ENCODE results near the gene GMCL2. TPM values are rescaled to one million over a fixed set of nuclear protein-coding genes. Genes with fewer than 3 reads are reported as not detected.
"Not testable (repeated sequence)": the region's sequence is repeated elsewhere in the genome, so short reads cannot be mapped to it uniquely, and the experiment has no call there.

GMCL2 gene
- total RNA-seq, 6 experiments from 2014 or later: not detected

- DNase-seq (no peak), ATAC-seq (peak in 3 of 4 donors; percentile 0 to 6 (median 5))
- Histone ChIP-seq H3K9me3 (no peaks in the 10 kb centered on the region), H3K4me3 (peak overlapping the region; percentile 75 to 90 (median 88)), H3K27me3 (no peaks in the 10 kb centered on the region), H3K36me3 (peaks cover 0 to 14% (median 9%) of the 10 kb centered on the region in 4 donors), H3K27ac (peak overlapping the region; percentile 94 to 98 (median 96)), H3K4me1 (peaks cover 0 to 63% (median 21%) of the 10 kb centered on the region in 4 donors)
- TF ChIP-seq POLR2A (IDR thresholded peaks at IDR 0.05) (no peak), CTCF (IDR thresholded peaks at IDR 0.05) (no peak)
- intact Hi-C loops (cut with DNase I): no loop called here
- 13% methylated on average over 10 of the region's 21 CpGs for WGBS (ENCODE audit: insufficient coverage, low coverage, low lambda C conversion rate, missing lambda C conversion rate)
These were observed 44.5 kb upstream of the GMCL2 start for GRCh38 chr5:178231539-178232123.

GRCh38 chr5:178230879-178231538 is 43.8 kb upstream of the GMCL2 start:
- Histone ChIP-seq H3K36me3 (peaks cover 0 to 14% (median 9%) of the 10 kb centered on the region in 4 donors), H3K4me1 (peaks cover 0 to 63% (median 19%) of the 10 kb centered on the region in 4 donors), H3K27me3 (no peaks in the 10 kb centered on the region), H3K9me3 (no peaks in the 10 kb centered on the region), H3K4me3 (peak overlapping the region; percentile 75 to 90 (median 88)), H3K27ac (peak overlapping the region; percentile 94 to 98 (median 96))
- intact Hi-C loops (cut with DNase I): no loop called here
- TF ChIP-seq CTCF (IDR thresholded peaks at IDR 0.05) (no peak), POLR2A (IDR thresholded peaks at IDR 0.05) (peak; percentile 77)
- DNase-seq (peak; percentile 87 to 93 (median 93)), ATAC-seq (peak; percentile 63 to 70 (median 68))
- WGBS (ENCODE audit: insufficient coverage, low coverage, low lambda C conversion rate, missing lambda C conversion rate): 20% methylated on average over 7 of the region's 9 CpGs

GRCh38 chr5:178229861-178230260 is 42.7 kb upstream of the GMCL2 start:
- DNase-seq (peak in 1 of 3 donors; percentile 37), ATAC-seq (no peak)
- Histone ChIP-seq H3K27me3 (no peaks in the 10 kb centered on the region), H3K36me3 (peaks cover 0 to 14% (median 9%) of the 10 kb centered on the region in 4 donors), H3K9me3 (no peaks in the 10 kb centered on the region), H3K4me3 (no peak overlapping the region), H3K27ac (peak overlapping the region in 1 of 3 donors; percentile 94), H3K4me1 (peaks cover 0 to 62% (median 16%) of the 10 kb centered on the region in 4 donors)
- TF ChIP-seq CTCF (IDR thresholded peaks at IDR 0.05) (no peak), POLR2A (IDR thresholded peaks at IDR 0.05) (no peak)
- intact Hi-C loops (cut with DNase I): no loop called here
- 69% methylated on average over 10 of the region's 10 CpGs for WGBS (ENCODE audit: insufficient coverage, low coverage, low lambda C conversion rate, missing lambda C conversion rate)

DNA sequence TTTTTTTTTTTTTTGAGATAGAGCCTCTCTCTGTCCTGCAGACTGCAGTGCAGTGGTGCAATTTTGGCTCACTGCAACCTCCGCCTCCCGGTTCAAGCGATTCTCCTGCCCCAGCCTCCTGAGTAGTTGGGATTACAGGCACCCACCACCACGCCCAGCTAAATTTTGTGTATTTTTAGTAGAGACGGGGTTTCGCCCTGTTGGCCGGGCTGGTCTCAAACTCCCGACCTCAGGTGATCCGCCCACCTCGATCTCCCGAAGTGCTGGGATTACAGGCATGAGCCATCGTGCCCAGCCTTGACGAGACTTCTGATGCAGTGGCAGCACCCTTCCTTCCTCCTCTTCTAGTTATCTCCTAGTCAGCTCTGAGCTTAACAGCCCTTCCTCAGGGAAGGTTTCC is 41.9 kb upstream of the GMCL2 start:
- peaks cover 0 to 14% (median 10%) of the 10 kb centered on the region in 4 donors for H3K36me3 ChIP-seq
- peaks cover 0 to 55% (median 16%) of the 10 kb centered on the region in 4 donors for H3K4me1 ChIP-seq

GRCh38 chr5:178228609-178229008 is 41.4 kb upstream of the GMCL2 start:
- peak in 2 of 3 donors; percentile 17 to 25 for DNase-seq
- TF ChIP-seq POLR2A (IDR thresholded peaks at IDR 0.05) (no peak), CTCF (IDR thresholded peaks at IDR 0.05) (no peak)
- ATAC-seq: no peak
- WGBS (ENCODE audit: insufficient coverage, low coverage, low lambda C conversion rate, missing lambda C conversion rate): 51% methylated on average over 9 of the region's 11 CpGs
- Histone ChIP-seq H3K4me3 (no peak overlapping the region), H3K27ac (no peak overlapping the region), H3K4me1 (peaks cover 0 to 54% (median 16%) of the 10 kb centered on the region in 4 donors), H3K36me3 (peaks cover 0 to 14% (median 10%) of the 10 kb centered on the region in 4 donors), H3K27me3 (no peaks in the 10 kb centered on the region), H3K9me3 (no peaks in the 10 kb centered on the region)
- intact Hi-C loops (cut with DNase I): no loop called here

More for the DNA sequence above, 41.9 kb upstream of the GMCL2 start:
- ATAC-seq; H3K27me3 ChIP-seq; H3K4me3 ChIP-seq; H3K27ac ChIP-seq; intact Hi-C loops (cut with DNase I); H3K9me3 ChIP-seq: not testable (repeated sequence)
- 86% methylated on average over 2 of the region's 13 CpGs for WGBS (ENCODE audit: insufficient coverage, low coverage, low lambda C conversion rate, missing lambda C conversion rate)
- DNase-seq: peak in 2 of 3 donors; percentile 15 to 19

All from right lobe of liver (tissue), 6 donors.